A549 (cell line): ENCODE results near the gene ATP4A. TPM values are rescaled to one million over a fixed set of nuclear protein-coding genes. Genes with fewer than 3 reads are reported as not detected.

Experiments
- ATAC-seq, 2 experiments: fragments of 200-7000 bp in 1 of 2; fragments of >200 bp in 1 of 2; cut with Nextera tagmentation in 1 of 2; cut with Tn5 transposase in 1 of 2; 3 replicates each; pipeline versions ENCODE4 v1.8.0 to v1.9.1; 2018 to 2020; ENCODE audit warnings: mild to moderate bottlenecking in 1 of 2, moderate library complexity in 1 of 2
- CTCF ChIA-PET: fragments of 300-600 bp; sonication (Branson Sonifier 250); formaldehyde crosslinking; extraction: SDS; loops from one replicate; lab custom pipeline; 2021; ENCODE audit warnings: antibody characterized with exemption, inconsistent platforms; lab: Yijun Ruan, JAX
- POLR2A ChIA-PET: fragments of 350-600 bp; formaldehyde crosslinking; extraction: SDS; loops from one replicate; lab custom pipeline; 2021; ENCODE audit warnings: antibody characterized with exemption, inconsistent platforms; lab: Yijun Ruan, JAX
- DNase-seq, 2 experiments: peaks; one replicate each; pipeline versions ENCODE4 v3.0.0 to v3.0.0-alpha.2; 2011 to 2016; ENCODE audit warnings: low read depth in 1 of 2, low spot score in 1 of 2
- FAIRE-seq: peaks from 2 replicates; lab custom pipeline; 2011; peaks lifted over from hg19 to GRCh38; lab: Jason Lieb, UNC
- H3K27ac ChIP-seq, 2 experiments: fragments of >200 bp; sonication (Bioruptor Twin); formaldehyde crosslinking; 3 replicates each; pipeline ENCODE4 v1.5.1; 2016 to 2017
- H3K4me1 ChIP-seq: fragments of >200 bp; sonication (Bioruptor Twin); formaldehyde crosslinking; 3 replicates; pipeline ENCODE4 v1.6.1; 2016
- H3K4me2 ChIP-seq: fragments of >200 bp; sonication (Bioruptor Twin); formaldehyde crosslinking; 3 replicates; pipeline ENCODE4 v1.6.1; 2016
- H3K4me3 ChIP-seq: fragments of >200 bp; sonication (Bioruptor Twin); formaldehyde crosslinking; 3 replicates; pipeline ENCODE4 v1.5.1; 2016
- H3K9me3 ChIP-seq: fragments of >200 bp; sonication (Bioruptor Twin); formaldehyde crosslinking; 3 replicates; pipeline ENCODE4 v1.6.1; 2016
- ATOH8 ChIP-seq: fragments of 250-450 bp; sonication (Bioruptor Pico); IDR thresholded peaks from 2 replicates; pipeline ENCODE4 v1.5.0; 2020; ENCODE audit warnings: low read depth, mild to moderate bottlenecking, moderate library complexity
- BCL3 ChIP-seq: fragments of >200 bp; sonication (Bioruptor Twin); formaldehyde crosslinking; IDR thresholded peaks from 3 replicates; pipeline ENCODE4 v1.6.1; 2016
- CBX8 ChIP-seq: fragments of 200-600 bp; sonication (generic); IDR thresholded peaks from 2 replicates; pipeline ENCODE4 v1.6.1; 2016
- CHD2 ChIP-seq: fragments of 150-350 bp; IDR thresholded peaks from 2 replicates; pipeline ENCODE4 v1.6.1; 2014; ENCODE audit warnings: low read length; ENCODE audit not compliant: partially characterized antibody
- E2F6 ChIP-seq: IDR thresholded peaks from 2 replicates; pipeline ENCODE4 v1.6.1; 2012; ENCODE audit warnings: low read depth, borderline replicate concordance
- ELK1 ChIP-seq: fragments of 150-350 bp; IDR thresholded peaks from 2 replicates; pipeline ENCODE4 v1.6.1; 2014; ENCODE audit warnings: low read depth, mild to moderate bottlenecking, low read length
- EP300 ChIP-seq, 2 experiments: fragments of >200 bp; sonication (Bioruptor Twin); formaldehyde crosslinking; IDR thresholded peaks; 2 replicates in 1 of 2; 3 replicates in 1 of 2; pipeline ENCODE4 v1.6.1; 2016 to 2017
- ESRRA ChIP-seq: fragments of 150-350 bp; IDR thresholded peaks from 2 replicates; pipeline ENCODE4 v1.6.1; 2014; ENCODE audit warnings: mild to moderate bottlenecking, low read length, borderline replicate concordance
- FOSL2 ChIP-seq, 2 experiments: fragments of 450-650 bp in 1 of 2; fragments of >200 bp in 1 of 2; sonication (Bioruptor Twin) in 1 of 2; formaldehyde crosslinking; IDR thresholded peaks; 2 replicates each; pipeline versions ENCODE4 v1.5.0 to v1.6.1; 2016 to 2020; ENCODE audit warnings: mild to moderate bottlenecking in 1 of 2, moderate library complexity in 1 of 2
- HMGXB4 ChIP-seq: fragments of 250-450 bp; sonication (Bioruptor Pico); IDR thresholded peaks from 2 replicates; pipeline ENCODE4 v1.5.0; 2021; ENCODE audit warnings: mild to moderate bottlenecking, moderate library complexity, borderline replicate concordance
- HOXA7 ChIP-seq: fragments of 250-450 bp; sonication (Bioruptor Pico); IDR thresholded peaks from 2 replicates; pipeline ENCODE4 v1.5.0; 2020; ENCODE audit warnings: mild to moderate bottlenecking, moderate library complexity
- HOXB13 ChIP-seq: fragments of 250-450 bp; sonication (Bioruptor Pico); IDR thresholded peaks from 2 replicates; pipeline ENCODE4 v1.5.0; 2020; ENCODE audit warnings: low read depth, mild to moderate bottlenecking, moderate library complexity
- HOXB5 ChIP-seq: fragments of 250-450 bp; sonication (Bioruptor Pico); IDR thresholded peaks from 2 replicates; pipeline ENCODE4 v1.5.0; 2020; ENCODE audit warnings: mild to moderate bottlenecking, moderate library complexity
- KDM1A ChIP-seq: fragments of 200-600 bp; sonication (generic); IDR thresholded peaks from 2 replicates; pipeline ENCODE4 v1.6.1; 2016; ENCODE audit warnings: low read depth, mild to moderate bottlenecking
- MAX ChIP-seq: IDR thresholded peaks from 2 replicates; pipeline ENCODE4 v1.6.1; 2012
- MAZ ChIP-seq: fragments of 150-350 bp; IDR thresholded peaks from 2 replicates; pipeline ENCODE4 v1.6.1; 2014; ENCODE audit warnings: antibody characterized with exemption, low read depth, low read length, borderline replicate concordance
- MYC ChIP-seq: IDR thresholded peaks from 2 replicates; pipeline ENCODE4 v1.6.1; 2012; ENCODE audit warnings: mild to moderate bottlenecking, inconsistent platforms, low read length, improper control_type of control experiment, borderline replicate concordance
- NFE2L2 ChIP-seq: fragments of 150-350 bp; conservative IDR thresholded peaks from 2 replicates; pipeline ENCODE4 v1.6.1; 2014; ENCODE audit warnings: low read length
- NPAS2 ChIP-seq: fragments of 250-450 bp; sonication (Bioruptor Pico); IDR thresholded peaks from 2 replicates; pipeline ENCODE4 v1.8.0; 2022; ENCODE audit warnings: mild to moderate bottlenecking, moderate library complexity, borderline replicate concordance
- POLR2A ChIP-seq: IDR thresholded peaks from 2 replicates; pipeline ENCODE4 v1.6.1; 2012; ENCODE audit warnings: mild to moderate bottlenecking, low read length
- RAD21 ChIP-seq, 2 experiments: fragments of >200 bp in 1 of 2; sonication (Bioruptor Twin) in 1 of 2; formaldehyde crosslinking in 1 of 2; IDR thresholded peaks in 1 of 2; conservative IDR thresholded peaks in 1 of 2; 2 replicates in 1 of 2; 3 replicates in 1 of 2; pipeline ENCODE4 v1.6.1; 2012 to 2018; ENCODE audit warnings: inconsistent platforms in 1 of 2
- RNF2 ChIP-seq: fragments of 200-600 bp; sonication (generic); IDR thresholded peaks from 2 replicates; pipeline ENCODE4 v1.6.1; 2016; ENCODE audit warnings: low read depth, mild to moderate bottlenecking, antibody characterized with exemption, moderate library complexity, borderline replicate concordance
- SMC3 ChIP-seq: fragments of >200 bp; sonication (Bioruptor Twin); formaldehyde crosslinking; IDR thresholded peaks from 3 replicates; pipeline ENCODE4 v1.6.1; 2018; ENCODE audit warnings: inconsistent platforms
- SREBF2 ChIP-seq: fragments of 450-650 bp; IDR thresholded peaks from 2 replicates; pipeline ENCODE4 v1.6.1; 2014; ENCODE audit warnings: mild to moderate bottlenecking, moderate library complexity
- ZSCAN20 ChIP-seq: fragments of 250-450 bp; sonication (Bioruptor Pico); IDR thresholded peaks from 2 replicates; pipeline ENCODE4 v1.8.0; 2022; ENCODE audit warnings: mild to moderate bottlenecking, moderate library complexity
- WGBS: methylation state at CpG from one replicate; pipeline ENCODE4 v1.1.6; 2017; ENCODE audit errors: missing lambda C conversion rate; 5-methylcytosine and 5-hydroxymethylcytosine counted together
- polyA plus RNA-seq, 4 experiments: library from polyadenylated mRNA; depleted of rRNA in 3 of 4; stranded (reverse); fragments of >200 nt; fragmentation: RNase III in 1 of 4; extraction: RNeasy Plus Mini Kit Qiagen cat#74134 plus additional on column Dnase treatment in 1 of 4; gene quantifications; 2 replicates in 3 of 4; 3 replicates in 1 of 4; pipeline ENCODE4 v1.2.3, GENCODE V29; 2011 to 2017

Gene ATP4A
- polyA plus RNA-seq, 2 of the 4 experiments (the other 2 are of a cell fraction), result not detected

GRCh38 chr19:35587321-35587720 lies 23.9 kb upstream of the ATP4A start:
- TF ChIP-seq EP300 (IDR thresholded peaks at IDR 0.05) (no peak), ESRRA (no peak), HMGXB4 (CRISPR knock-in tag) (no peak), POLR2A (no peak), ATOH8 (CRISPR knock-in tag) (no peak), ZSCAN20 (CRISPR knock-in tag) (no peak), HOXA7 (no peak), MAZ (no peak), MAX (no peak)
- FAIRE-seq (peak; percentile 84), ATAC-seq (no peak), DNase-seq (no peak)
- Histone ChIP-seq H3K4me3 (no peak overlapping the region), H3K4me2 (no peak overlapping the region), H3K9me3 (peaks cover 13% of the 10 kb centered on the region; the same call in 1 of the 3 replicates), H3K4me1 (no peaks in the 10 kb centered on the region), H3K27ac (no peak overlapping the region)
- WGBS, result 4% methylated on average over 1 of the region's 1 CpG
- CTCF ChIA-PET, result interaction anchor here (0.9 to 6.1 kb wide), 5 partner anchors 8 to 92 kb away, joined by 3 to 26 read pairs (median 11); no protein-coding TSS in a partner anchor
- POLR2A ChIA-PET, result no interaction called here

GRCh38 chr19:35585848-35586247 lies 22.4 kb upstream of the ATP4A start, which contains the start of gene PMIS2:
PMIS2 (plus strand) TSS chr19:35586173; CDS start chr19:35586260, 87 bp downstream.
- peak in 1 of 2 experiments; percentile 76; a peak in 3 of 6 replicates for ATAC-seq
- no peak within 1 kb of the TSS for H3K27ac ChIP-seq
- TF ChIP-seq ZSCAN20 (CRISPR knock-in tag), result no peak
- no peaks in the 10 kb centered on the region for H3K4me1 ChIP-seq
- ChIA-PET CTCF (interaction anchor here (0.6 to 6.1 kb wide), 6 partner anchors 12 to 91 kb away, joined by 3 to 26 read pairs (median 8); no protein-coding TSS in a partner anchor), POLR2A (no interaction called here)
- no peak within 1 kb of the TSS for H3K4me3 ChIP-seq
- DNase-seq, result peak; percentile 37 to 60
- FAIRE-seq, result no peak
- WGBS, result 55% methylated on average over 16 of the region's 16 CpGs
- H3K9me3 ChIP-seq, result peaks cover 18% of the 10 kb centered on the region; the same call in 2 of the 3 replicates
- H3K4me2 ChIP-seq, result no peak within 1 kb of the TSS

GRCh38 chr19:35582760-35583159 lies 19.3 kb upstream of the ATP4A start:
- Histone ChIP-seq H3K27ac (no peak overlapping the region), H3K4me3 (no peak overlapping the region), H3K9me3 (peaks cover 40% of the 10 kb centered on the region), H3K4me2 (no peak overlapping the region), H3K4me1 (no peaks in the 10 kb centered on the region)
- DNase-seq, result no peak
- ChIA-PET POLR2A (no interaction called here), CTCF (interaction anchor here (1.5 to 2.2 kb wide), 3 partner anchors 9 to 27 kb away, joined by 3 to 10 read pairs (median 8); no protein-coding TSS in a partner anchor)
- peak; percentile 28 for FAIRE-seq
- 0% methylated on average over 1 of the region's 1 CpG for WGBS
- ATAC-seq, result no peak
- no peak for TF ChIP-seq RAD21 (conservative IDR thresholded peaks at IDR 0.05 in 1 of 2, IDR thresholded peaks at IDR 0.05 in 1 of 2)
- no peak for TF ChIP-seq KDM1A
- TF ChIP-seq RNF2, result no peak
- no peak for TF ChIP-seq NPAS2
- TF ChIP-seq BCL3, result no peak
- TF ChIP-seq FOSL2 (IDR thresholded peaks at IDR 0.05), result no peak
- no peak for TF ChIP-seq FOSL2 (CRISPR knock-in tag; IDR thresholded peaks at IDR 0.05)
- no peak for TF ChIP-seq HOXB5 (CRISPR knock-in tag)
- no peak for TF ChIP-seq HOXB13 (CRISPR knock-in tag)
- no peak for TF ChIP-seq CHD2
- no peak for TF ChIP-seq HMGXB4 (CRISPR knock-in tag)
- TF ChIP-seq ELK1, result no peak
- TF ChIP-seq MYC, result no peak
- no peak for TF ChIP-seq NFE2L2
- no peak for TF ChIP-seq EP300 (IDR thresholded peaks at IDR 0.05)
- no peak for TF ChIP-seq MAZ
- TF ChIP-seq CBX8, result no peak
- no peak for TF ChIP-seq E2F6
- no peak for TF ChIP-seq SREBF2
- no peak for TF ChIP-seq SMC3
